Colonic mucosa (tissue), 4 donors: ENCODE measurements around the gene IFI44. TPM values are rescaled to one million over a fixed set of nuclear protein-coding genes. Genes with fewer than 3 reads are reported as not detected.
A peak's percentile ranks its signal among the peaks of the same experiment; 100 is the strongest.

Source experiments
- DNase-seq: peaks from one replicate; pipeline ENCODE4 v3.0.0-alpha.2; 2020
- H3K27ac ChIP-seq: fragments of 200-600 bp; one replicate; pipeline ENCODE4 v1.8.0; 2021
- H3K27me3 ChIP-seq: fragments of 200-600 bp; one replicate; pipeline ENCODE4 v1.8.0; 2021
- H3K36me3 ChIP-seq: fragments of 200-600 bp; one replicate; pipeline ENCODE4 v1.8.0; 2021
- H3K4me1 ChIP-seq: fragments of 200-600 bp; one replicate; pipeline ENCODE4 v1.8.0; 2021; ENCODE audit warnings: mild to moderate bottlenecking
- H3K4me3 ChIP-seq: fragments of 200-600 bp; one replicate; pipeline ENCODE4 v1.8.0; 2021
- H3K9ac ChIP-seq, 2 donors: one replicate each; pipeline ENCODE4 v1.7.0; 2013; ENCODE audit warnings: control low read depth in 2 of 2, low read depth in 2 of 2, low read length in 2 of 2
- H3K9me3 ChIP-seq: fragments of 200-600 bp; one replicate; pipeline ENCODE4 v1.8.0; 2021
- CTCF ChIP-seq: fragments of 200-600 bp; IDR thresholded peaks from one replicate; pipeline ENCODE4 v1.8.0; 2022; ENCODE audit warnings: antibody characterized with exemption, mild to moderate bottlenecking
- intact Hi-C: fragments of 100-400 bp; cut with DNase I; formaldehyde crosslinking; loops from one replicate; pipeline ENCODE4 v1.14.1; 2022
- total RNA-seq, 2 donors: library from RNA; stranded (reverse); fragmentation: NEBNext Ultra II Directional in 1 of 2; extraction: Animal tissue kit (Norgen Biotek cat#: 25700) in 1 of 2; gene quantifications; one replicate each; pipeline ENCODE4 v1.2.1, GENCODE V29; 2021
- donor health status: healthy.
- donor health status: DM: no; HTN: no; CAD: no.
- donor health status: DM: no; HTN: no; CAD: no.

IFI44 gene
- 1 to 10 TPM; 2.2 to 4.4 TPM for total RNA-seq

- intact Hi-C loops: no loop called here
- Histone ChIP-seq H3K27me3 (no peaks in the 10 kb centered on the region), H3K27ac (peak within 1 kb of the TSS; percentile 29), H3K36me3 (no peaks in the 10 kb centered on the region), H3K9me3 (no peaks in the 10 kb centered on the region), H3K4me1 (no peaks in the 10 kb centered on the region), H3K4me3 (peak within 1 kb of the TSS; percentile 8), H3K9ac (no peak within 1 kb of the TSS)
- peak; percentile 82 for DNase-seq
- TF ChIP-seq CTCF: no peak
Measured at GRCh38 chr1:78649628-78650027, at the start of gene IFI44. Gene IFI44 (plus strand): TSS chr1:78649831. CDS start chr1:78650196, 365 bp downstream.

GRCh38 chr1:78601068-78601467 is 48.6 kb upstream of the IFI44 start:
- TF ChIP-seq CTCF: no peak
- no peak overlapping the region for H3K9ac ChIP-seq
- intact Hi-C loops: no loop called here

GRCh38 chr1:78603206-78603605 is 46.4 kb upstream of the IFI44 start:
- intact Hi-C loops: no loop called here

More at GRCh38 chr1:78601068-78601467, 48.6 kb upstream of the IFI44 start:
- no peaks in the 10 kb centered on the region for H3K4me1 ChIP-seq
- DNase-seq: no peak
- no peaks in the 10 kb centered on the region for H3K27me3 ChIP-seq
- no peaks in the 10 kb centered on the region for H3K9me3 ChIP-seq
- H3K4me3 ChIP-seq: no peak overlapping the region
- no peaks in the 10 kb centered on the region for H3K36me3 ChIP-seq
- no peak overlapping the region for H3K27ac ChIP-seq

GRCh38 chr1:78604643-78605042 is 45.0 kb upstream of the IFI44 start:
- Histone ChIP-seq H3K36me3 (no peaks in the 10 kb centered on the region), H3K9me3 (no peaks in the 10 kb centered on the region), H3K9ac (no peak overlapping the region), H3K4me1 (no peaks in the 10 kb centered on the region), H3K27ac (no peak overlapping the region), H3K4me3 (no peak overlapping the region), H3K27me3 (no peaks in the 10 kb centered on the region)
- TF ChIP-seq CTCF: no peak
- intact Hi-C loops: loop anchor here (5.0 kb wide), 1 partner anchor 472 kb away; no protein-coding TSS in a partner anchor
- DNase-seq: no peak

More at GRCh38 chr1:78603206-78603605, 46.4 kb upstream of the IFI44 start:
- no peak overlapping the region for H3K9ac ChIP-seq
- no peak for DNase-seq
- H3K9me3 ChIP-seq: no peaks in the 10 kb centered on the region
- no peaks in the 10 kb centered on the region for H3K36me3 ChIP-seq
- H3K4me3 ChIP-seq: no peak overlapping the region
- no peak for TF ChIP-seq CTCF
- H3K27me3 ChIP-seq: no peaks in the 10 kb centered on the region
- H3K4me1 ChIP-seq: no peaks in the 10 kb centered on the region
- no peak overlapping the region for H3K27ac ChIP-seq

GRCh38 chr1:78606274-78606673 is 43.4 kb upstream of the IFI44 start:
- intact Hi-C loops: loop anchor here (5.0 kb wide), 1 partner anchor 474 kb away; no protein-coding TSS in a partner anchor
- no peak overlapping the region for H3K9ac ChIP-seq
- H3K27ac ChIP-seq: no peak overlapping the region
- H3K4me3 ChIP-seq: no peak overlapping the region
- DNase-seq: no peak
- TF ChIP-seq CTCF: no peak
- no peaks in the 10 kb centered on the region for H3K4me1 ChIP-seq
- no peaks in the 10 kb centered on the region for H3K9me3 ChIP-seq
- H3K27me3 ChIP-seq: no peaks in the 10 kb centered on the region
- no peaks in the 10 kb centered on the region for H3K36me3 ChIP-seq
